ENCODE measurements around the gene ZSCAN9. TPM values are rescaled to one million over a fixed set of nuclear protein-coding genes. Genes with fewer than 3 reads are reported as not detected.

Gene ZSCAN9
- total and polyA plus RNA-seq, 2 of the 8 experiments (the other 6 are each of a cell fraction or from before 2014, with no cell fraction given): 10.8 to 13.6 TPM

GRCh38 chr6:28209753-28210535 is 15.1 kb upstream of the ZSCAN9 start (continued):
- TF ChIP-seq POU5F1 (IDR thresholded peaks at IDR 0.05; ENCODE audit: low read depth, low read length) (no peak), POLR2A (IDR thresholded peaks at IDR 0.05; ENCODE audit: control extremely low read depth in 1 of 2, low read depth in 2 of 2, low read length in 2 of 2) (no peak), EP300 (IDR thresholded peaks at IDR 0.05; ENCODE audit: borderline replicate concordance in 1 of 2, low read depth in 2 of 2, low read length in 2 of 2) (no peak), KDM5A (IDR thresholded peaks at IDR 0.05; ENCODE audit: low read length) (no peak), SUZ12 (IDR thresholded peaks at IDR 0.05; ENCODE audit: low read length) (no peak), SP4 (IDR thresholded peaks at IDR 0.05; ENCODE audit: low read length) (no peak), HDAC2 (IDR thresholded peaks at IDR 0.05; ENCODE audit: borderline replicate concordance in 1 of 2, low read depth in 2 of 2, low read length in 2 of 2) (no peak)

Data from H1 (cell line).